BJ (cell line): ENCODE measurements around the gene HSP90AB1. TPM values are rescaled to one million over a fixed set of nuclear protein-coding genes. Genes with fewer than 3 reads are reported as not detected.
"Not testable (repeated sequence)": the region's sequence is repeated elsewhere in the genome, so short reads cannot be mapped to it uniquely, and the experiment has no call there.

Experiments
- CTCF ChIA-PET: fragments of 350-600 bp; formaldehyde crosslinking; extraction: SDS; loops from one replicate; lab custom pipeline; 2021; ENCODE audit warnings: antibody characterized with exemption, inconsistent platforms; lab: Yijun Ruan, JAX
- POLR2A ChIA-PET: fragments of 300-600 bp; sonication (Branson Sonifier 250); formaldehyde crosslinking; extraction: SDS; loops from one replicate; lab custom pipeline; 2021; ENCODE audit warnings: antibody characterized with exemption; lab: Charles Lee
- DNase-seq: peaks from one replicate; pipeline ENCODE4 v3.0.0-alpha.2; 2011; ENCODE audit warnings: low read depth
- H3K27me3 ChIP-seq: 2 replicates; pipeline ENCODE4 v1.6.0; 2011; ENCODE audit warnings: low read length; ENCODE audit not compliant: control insufficient read depth, insufficient read depth
- H3K36me3 ChIP-seq: 2 replicates; pipeline ENCODE4 v1.5.1; 2011; ENCODE audit warnings: low read length; ENCODE audit not compliant: control insufficient read depth, insufficient read depth
- H3K4me3 ChIP-seq: 2 replicates; pipeline ENCODE4 v1.5.1; 2011; ENCODE audit warnings: low read depth, mild to moderate bottlenecking, control low read depth, low read length
- CTCF ChIP-seq: IDR thresholded peaks from 2 replicates; pipeline ENCODE4 v1.5.1; 2011; ENCODE audit warnings: low read depth, mild to moderate bottlenecking, control low read depth, inconsistent platforms, low read length, moderate library complexity; ENCODE audit not compliant: insufficient read depth
- polyA plus RNA-seq: library from polyadenylated mRNA; depleted of rRNA; stranded (reverse); fragments of >200 nt; gene quantifications from 2 replicates; pipeline ENCODE4 v1.2.3, GENCODE V29; 2011

HSP90AB1 gene
- polyA plus RNA-seq, 1 experiment = 578 TPM

GRCh38 chr6:44228433-44228832, 18.5 kb upstream of the HSP90AB1 start:
- H3K36me3 ChIP-seq = no peaks in the 10 kb centered on the region; the same call in 1 of the 2 replicates
- H3K4me3 ChIP-seq = no peak overlapping the region
- ChIA-PET POLR2A (no interaction called here), CTCF (interaction anchor here (0.7 to 1.9 kb wide), 3 partner anchors 8 to 56 kb away, joined by 3 to 9 read pairs (median 6); no protein-coding TSS in a partner anchor)
- no peak for DNase-seq
- TF ChIP-seq CTCF = no peak
- no peaks in the 10 kb centered on the region for H3K27me3 ChIP-seq

DNA sequence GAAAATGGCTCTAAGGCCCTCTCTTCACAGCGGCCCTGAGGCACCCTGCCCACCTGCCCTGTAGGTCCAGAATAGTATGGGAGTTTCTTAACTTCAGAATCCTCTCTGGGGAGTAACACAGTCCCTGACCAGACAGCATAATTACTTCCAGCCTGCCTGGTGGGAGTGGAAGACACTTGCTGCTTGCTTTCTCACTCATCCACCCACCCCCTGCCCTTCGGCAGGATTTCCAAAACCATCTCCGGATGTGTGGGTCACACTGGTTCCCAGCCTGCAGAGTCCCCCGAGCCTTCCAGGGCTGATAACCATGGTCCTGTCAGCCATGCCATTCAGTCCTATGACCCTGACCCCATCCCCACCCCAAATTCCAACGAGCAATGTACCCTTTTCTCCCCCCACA, 18.1 kb upstream of the HSP90AB1 start:
- no peaks in the 10 kb centered on the region for H3K27me3 ChIP-seq
- ChIA-PET CTCF (interaction anchor here (1.5 kb wide), 1 partner anchor 56 kb away, joined by 6 read pairs; no protein-coding TSS in a partner anchor), POLR2A (no interaction called here)
- DNase-seq = no peak
- no peaks in the 10 kb centered on the region; the same call in 1 of the 2 replicates for H3K36me3 ChIP-seq
- TF ChIP-seq CTCF = no peak
- H3K4me3 ChIP-seq = no peak overlapping the region

- ChIA-PET CTCF (interaction anchor here (1.3 kb wide), 1 partner anchor 25 kb away, joined by 5 read pairs; no protein-coding TSS in a partner anchor), POLR2A (no interaction called here)
- no peak for TF ChIP-seq CTCF
- Histone ChIP-seq H3K36me3 (no peaks in the 10 kb centered on the region; the same call in 1 of the 2 replicates), H3K27me3 (no peaks in the 10 kb centered on the region), H3K4me3 (no peak overlapping the region)
- DNase-seq = no peak
Measured at GRCh38 chr6:44229376-44230033, 17.4 kb upstream of the HSP90AB1 start.

- POLR2A ChIA-PET = no interaction called here
- no peak overlapping the region for H3K4me3 ChIP-seq
- DNase-seq = no peak
- no peaks in the 10 kb centered on the region for H3K27me3 ChIP-seq
- no peaks in the 10 kb centered on the region; the same call in 1 of the 2 replicates for H3K36me3 ChIP-seq
- CTCF ChIA-PET = interaction anchor here (0.7 to 1.4 kb wide), 3 partner anchors 9 to 55 kb away, joined by 4 to 5 read pairs (median 4); no protein-coding TSS in a partner anchor
- TF ChIP-seq CTCF = no peak
Measured at GRCh38 chr6:44230034-44230675, 16.7 kb upstream of the HSP90AB1 start.

DNA sequence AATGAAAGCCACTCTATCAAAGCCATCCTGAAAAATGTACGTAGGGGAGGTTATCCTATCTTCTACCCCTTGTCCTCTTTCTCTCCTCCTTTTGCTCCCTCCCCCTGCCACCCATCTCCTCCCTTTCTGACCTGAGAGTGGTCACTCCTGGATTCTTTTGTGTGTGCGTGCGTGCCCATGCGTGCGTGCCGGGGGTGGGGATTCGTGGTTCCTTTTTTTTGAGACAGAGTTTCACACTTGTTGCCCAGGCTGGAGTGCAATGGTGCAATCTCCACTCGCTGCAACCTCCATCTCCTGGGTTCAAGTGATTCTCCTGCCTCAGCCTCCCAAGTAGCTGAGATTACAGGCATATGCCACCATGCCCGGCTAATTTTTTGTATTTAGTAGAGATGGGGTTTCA, 15.5 kb upstream of the HSP90AB1 start:
- H3K36me3 ChIP-seq, H3K27me3 ChIP-seq, POLR2A ChIA-PET, H3K4me3 ChIP-seq, DNase-seq: not testable (repeated sequence)
- CTCF ChIA-PET = interaction anchor here (1.4 kb wide), 1 partner anchor 10 kb away, joined by 4 read pairs; no protein-coding TSS in a partner anchor
